ENCODE measurements around the gene PPFIA1.
"Not testable (repeated sequence)": the region's sequence is repeated elsewhere in the genome, so short reads cannot be mapped to it uniquely, and the experiment has no call there.

PPFIA1 gene

GRCh38 chr11:70358753-70359152, 88.3 kb downstream of the PPFIA1 start:
- no peak for DNase-seq (ENCODE audit: low read depth)

GRCh38 chr11:70359451-70360205, 89.1 kb downstream of the PPFIA1 start:
- DNase-seq (ENCODE audit: low read depth): no peak

GRCh38 chr11:70360211-70360610, 89.7 kb downstream of the PPFIA1 start:
- no peak for DNase-seq (ENCODE audit: low read depth)

GRCh38 chr11:70364178-70364577, 93.7 kb downstream of the PPFIA1 start:
- no peak for DNase-seq (ENCODE audit: low read depth)

- peak; percentile 31 for DNase-seq (ENCODE audit: low read depth)
Measured at GRCh38 chr11:70364745-70365543, 94.5 kb downstream of the PPFIA1 start.

- DNase-seq (ENCODE audit: low read depth): no peak
Measured at GRCh38 chr11:70365544-70365927, 95.0 kb downstream of the PPFIA1 start.

- DNase-seq (ENCODE audit: low read depth): no peak
Measured at GRCh38 chr11:70367071-70367470, 96.6 kb downstream of the PPFIA1 start.

GRCh38 chr11:70368961-70369360, 98.5 kb downstream of the PPFIA1 start:
- no peak for DNase-seq (ENCODE audit: low read depth)

- DNase-seq (ENCODE audit: low read depth): no peak
Measured at GRCh38 chr11:70371241-70371640, 100.8 kb downstream of the PPFIA1 start.

- DNase-seq (ENCODE audit: low read depth): no peak
Measured at GRCh38 chr11:70372076-70372475, 101.6 kb downstream of the PPFIA1 start.

GRCh38 chr11:70376621-70377020, 106.1 kb downstream of the PPFIA1 start:
- DNase-seq (ENCODE audit: low read depth): no peak

- DNase-seq (ENCODE audit: low read depth): no peak
Measured at GRCh38 chr11:70377645-70378044, 107.2 kb downstream of the PPFIA1 start.

- DNase-seq (ENCODE audit: low read depth): no peak
Measured at GRCh38 chr11:70378506-70379134, 108.1 kb downstream of the PPFIA1 start.

- DNase-seq (ENCODE audit: low read depth): no peak
Measured at GRCh38 chr11:70381350-70381749, 110.9 kb downstream of the PPFIA1 start.

- no peak for DNase-seq (ENCODE audit: low read depth)
Measured at GRCh38 chr11:70381872-70382861, 111.7 kb downstream of the PPFIA1 start.

- DNase-seq (ENCODE audit: low read depth): no peak
Measured at GRCh38 chr11:70383664-70384565, 113.4 kb downstream of the PPFIA1 start.

- no peak for DNase-seq (ENCODE audit: low read depth)
Measured at GRCh38 chr11:70384566-70385152, 114.2 kb downstream of the PPFIA1 start.

GRCh38 chr11:70387564-70387963, 117.1 kb downstream of the PPFIA1 start:
- no peak for DNase-seq (ENCODE audit: low read depth)

- DNase-seq (ENCODE audit: low read depth): no peak
Measured at GRCh38 chr11:70389201-70389600, 118.7 kb downstream of the PPFIA1 start.

GRCh38 chr11:70390882-70391281, 120.4 kb downstream of the PPFIA1 start:
- not testable (repeated sequence) for DNase-seq (ENCODE audit: low read depth)

Data from activated T-cell treated with anti-CD3 and anti-CD28 coated beads for 1 hour (primary cell).